ENCODE measurements around the gene NCAPD2. TPM values are rescaled to one million over a fixed set of nuclear protein-coding genes. Genes with fewer than 3 reads are reported as not detected.

The NCAPD2 gene
- total RNA-seq, 2 experiments from 2014 or later, result 252 to 261 TPM

GRCh38 chr12:6570264-6570887 lies 76.5 kb downstream of the NCAPD2 start:
- peaks cover 60% of the 10 kb centered on the region for H3K4me1 Mint-ChIP-seq (ENCODE audit: low read depth)
- CTCF ChIA-PET, result interaction anchor here (0.6 to 1.7 kb wide), 24 partner anchors 12 to 256 kb away, joined by 3 to 8 read pairs (median 4); partner anchors contain the start of gene LPAR5
- H3K9me3 Mint-ChIP-seq, result no peaks in the 10 kb centered on the region
- H3K36me3 Mint-ChIP-seq (ENCODE audit: low read depth), result peaks cover 50% of the 10 kb centered on the region
- H3K4me3 Mint-ChIP-seq, result peak overlapping the region; percentile 21
- intact Hi-C loops (cut with micrococcal nuclease), result no loop called here
- peak overlapping the region; percentile 65 for H3K27ac Mint-ChIP-seq
- no peaks in the 10 kb centered on the region for H3K27me3 Mint-ChIP-seq (ENCODE audit: low read depth)
- peak; percentile 69 for DNase-seq

DNA sequence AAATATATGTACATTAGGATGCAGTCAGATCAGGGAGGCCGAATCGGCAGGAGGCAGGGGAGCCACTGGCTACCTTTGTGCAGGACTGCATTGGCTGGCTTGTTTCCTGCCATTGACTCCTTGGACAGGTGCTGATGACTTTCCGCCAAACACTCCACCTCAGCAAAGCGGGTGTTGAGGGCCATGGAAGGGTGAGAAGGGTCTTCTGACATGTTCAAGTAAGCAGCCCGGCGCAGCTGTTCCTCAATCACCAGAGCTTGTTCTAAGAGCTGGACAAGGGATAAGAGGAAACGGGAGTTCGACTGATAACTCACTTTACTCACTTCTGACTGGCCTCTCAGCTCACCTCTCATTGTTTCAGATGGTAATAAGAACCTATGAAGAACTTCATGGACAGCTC lies 79.1 kb downstream of the NCAPD2 start:
- H3K9me3 Mint-ChIP-seq, result no peaks in the 10 kb centered on the region
- intact Hi-C loops (cut with micrococcal nuclease), result no loop called here
- H3K36me3 Mint-ChIP-seq (ENCODE audit: low read depth), result peaks cover 49% of the 10 kb centered on the region
- DNase-seq, result no peak
- H3K27ac Mint-ChIP-seq, result peak overlapping the region; percentile 62
- H3K4me3 Mint-ChIP-seq, result no peak overlapping the region
- H3K27me3 Mint-ChIP-seq (ENCODE audit: low read depth), result no peaks in the 10 kb centered on the region
- peaks cover 50% of the 10 kb centered on the region for H3K4me1 Mint-ChIP-seq (ENCODE audit: low read depth)
- CTCF ChIA-PET, result interaction anchor here (1.2 to 2.2 kb wide), 2 partner anchors 10 kb away, joined by 5 to 17 read pairs; no protein-coding TSS in a partner anchor

DNA sequence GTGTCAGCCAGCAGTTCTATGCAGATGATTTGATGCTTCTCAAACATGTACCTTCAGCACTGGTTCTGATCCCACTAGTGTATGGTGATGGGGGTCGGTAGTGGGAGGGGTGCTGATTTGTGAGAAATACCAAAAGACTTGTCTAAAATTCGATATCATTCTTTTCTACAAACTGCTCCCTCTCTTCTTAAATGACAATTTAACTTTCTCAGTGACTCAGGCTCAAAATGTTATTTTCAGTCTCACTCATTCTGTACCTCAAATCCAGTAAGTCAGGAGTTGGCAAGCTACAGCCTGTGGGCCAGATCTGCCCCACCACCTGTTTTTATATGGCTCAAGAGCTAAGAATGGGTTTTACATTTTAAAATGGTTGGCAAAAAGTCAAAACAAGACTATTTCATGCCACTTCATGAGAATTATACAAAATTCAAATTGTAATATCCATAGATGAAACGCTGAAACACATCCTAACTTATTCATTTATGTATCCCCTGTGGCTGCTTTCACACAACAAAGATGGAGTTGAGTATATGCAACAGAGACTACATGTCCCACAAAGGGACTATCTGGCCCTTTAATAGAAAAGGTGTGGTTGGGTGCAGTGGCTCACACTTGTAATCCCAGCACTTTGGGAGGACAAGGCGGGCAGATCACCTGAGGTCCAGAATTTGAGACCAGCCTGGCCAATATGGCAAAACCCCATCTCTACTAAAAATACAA lies 80.8 kb downstream of the NCAPD2 start:
- intact Hi-C loops (cut with micrococcal nuclease), result loop anchor here (1.0 to 2.0 kb wide), 3 partner anchors 18 to 42 kb away; partner anchors contain the start of genes CHD4 and IFFO1
- peaks cover 55% of the 10 kb centered on the region for H3K36me3 Mint-ChIP-seq (ENCODE audit: low read depth)
- H3K4me3 Mint-ChIP-seq, result no peak overlapping the region
- H3K9me3 Mint-ChIP-seq, result no peaks in the 10 kb centered on the region
- H3K4me1 Mint-ChIP-seq (ENCODE audit: low read depth), result peaks cover 45% of the 10 kb centered on the region
- CTCF ChIA-PET, result interaction anchor here (0.8 kb wide), 1 partner anchor 11 kb away, joined by 3 read pairs; no protein-coding TSS in a partner anchor
- H3K27me3 Mint-ChIP-seq (ENCODE audit: low read depth), result no peaks in the 10 kb centered on the region
- H3K27ac Mint-ChIP-seq, result peak overlapping the region; percentile 87
- DNase-seq, result peak; percentile 59

- peak overlapping the region; percentile 87 for H3K27ac Mint-ChIP-seq
- CTCF ChIA-PET, result interaction anchor here (0.7 to 0.8 kb wide), 2 partner anchors 12 to 259 kb away, joined by 3 read pairs; no protein-coding TSS in a partner anchor
- peak overlapping the region; percentile 1 for H3K4me3 Mint-ChIP-seq
- no peaks in the 10 kb centered on the region for H3K27me3 Mint-ChIP-seq (ENCODE audit: low read depth)
- DNase-seq, result no peak
- peaks cover 50% of the 10 kb centered on the region for H3K36me3 Mint-ChIP-seq (ENCODE audit: low read depth)
- intact Hi-C loops (cut with micrococcal nuclease), result loop anchor here (2.0 kb wide), 2 partner anchors 19 to 31 kb away; partner anchors contain the start of genes CHD4 and IFFO1
- H3K4me1 Mint-ChIP-seq (ENCODE audit: low read depth), result peaks cover 36% of the 10 kb centered on the region
- no peaks in the 10 kb centered on the region for H3K9me3 Mint-ChIP-seq
These were observed 81.7 kb downstream of the NCAPD2 start for GRCh38 chr12:6575648-6576047.

Other genes with a start within 250 kb of the NCAPD2 start
- gene PLEKHG6, start 183.4 kb upstream of the NCAPD2 start, total RNA-seq, result not detected
- gene TNFRSF1A, start 152.0 kb upstream of the NCAPD2 start, total RNA-seq, result 10 to 100 TPM; 38.1 to 41.3 TPM
- under 1 TPM; 0.20 to 0.67 TPM for gene SCNN1A, start 118.5 kb upstream of the NCAPD2 start, total RNA-seq
- 1 to 10 TPM; 2.1 to 3.1 TPM for gene LTBR, start 109.9 kb upstream of the NCAPD2 start, total RNA-seq
- 10 to 100 TPM; 48.1 to 56.7 TPM for gene CD27, start 49.1 kb upstream of the NCAPD2 start, total RNA-seq
- gene TAPBPL, start 42.1 kb upstream of the NCAPD2 start, total RNA-seq, result 10 to 100 TPM; 27.9 to 28.0 TPM
- 10 to 100 TPM; 31.9 to 33.5 TPM for gene VAMP1, start 23.4 kb upstream of the NCAPD2 start, total RNA-seq
- 100 to 1,000 TPM; 273 to 278 TPM for gene MRPL51, start 840 bp upstream of the NCAPD2 start, total RNA-seq
- gene GAPDH, start 40.4 kb downstream of the NCAPD2 start, total RNA-seq, result 1,000 to 10,000 TPM; 6,537 to 6,787 TPM
- 1 to 10 TPM; 8.0 to 9.0 TPM for gene IFFO1, start 61.9 kb downstream of the NCAPD2 start, total RNA-seq
- gene NOP2, start 74.2 kb downstream of the NCAPD2 start, total RNA-seq, result 10 to 100 TPM; 61.3 to 62.9 TPM
- gene CHD4, start 113.3 kb downstream of the NCAPD2 start, total RNA-seq, result 100 to 1,000 TPM; 232 to 245 TPM
- gene LPAR5, start 141.9 kb downstream of the NCAPD2 start, total RNA-seq, result 1 to 10 TPM; 1.7 to 2.2 TPM
- gene ACRBP, start 153.3 kb downstream of the NCAPD2 start, total RNA-seq, result 1 to 10 TPM; 2.3 to 2.4 TPM
- 10 to 100 TPM; 17.3 to 17.8 TPM for gene ING4, start 169.0 kb downstream of the NCAPD2 start, total RNA-seq
- gene ZNF384, start 195.3 kb downstream of the NCAPD2 start, total RNA-seq, result 10 to 100 TPM; 52.6 to 56.6 TPM
- gene PIANP, start 206.7 kb downstream of the NCAPD2 start, total RNA-seq, result under 1 TPM; 0.21 to 0.27 TPM
- 10 to 100 TPM; 43.0 to 47.8 TPM for gene COPS7A, start 229.9 kb downstream of the NCAPD2 start, total RNA-seq